Gastrocnemius medialis (tissue), 4 donors: ENCODE measurements around the gene IGF1R.

Experiments
- CTCF ChIP-seq, 5 experiments: fragments of 450-650 bp in 3 of 5; fragments of 200-600 bp in 2 of 5; sonication (generic) in 2 of 5; IDR thresholded peaks in 4 of 5; conservative IDR thresholded peaks in 1 of 5; 1 replicate in 4 of 5; 2 replicates in 1 of 5; pipeline ENCODE4 v1.5.1; 2016 to 2019; ENCODE audit warnings: antibody characterized with exemption in 5 of 5, mild to moderate bottlenecking in 3 of 5, moderate library complexity in 3 of 5
- POLR2A ChIP-seq, 2 donors: fragments of 450-650 bp; IDR thresholded peaks; one replicate each; pipeline ENCODE4 v1.6.1; 2017; ENCODE audit warnings: antibody characterized with exemption in 2 of 2, mild to moderate bottlenecking in 2 of 2, moderate library complexity in 2 of 2

GRCh38 chr15:98807262-98807661 is 158.9 kb downstream of the IGF1R start:
- TF ChIP-seq POLR2A (IDR thresholded peaks at IDR 0.05) (no peak), CTCF (IDR thresholded peaks at IDR 0.05 in 4 of 5, conservative IDR thresholded peaks at IDR 0.05 in 1 of 5) (no peak)
